Caco-2 (cell line): ENCODE data around the gene ATP7A. TPM values are rescaled to one million over a fixed set of nuclear protein-coding genes. Genes with fewer than 3 reads are reported as not detected.

Experiments used
- BruUV-seq: library from RNA; stranded (reverse); fragments of 400-500 nt; replicated peaks from 2 replicates; lab custom pipeline; 2021; lab: Mats Ljungman, UMichigan
- CTCF ChIA-PET: fragments of 300-600 bp; sonication (Branson Sonifier 250); formaldehyde crosslinking; loops from one replicate; lab custom pipeline; 2022; ENCODE audit warnings: antibody characterized with exemption; lab: Charles Lee
- POLR2A ChIA-PET: fragments of 300-600 bp; sonication (Branson Sonifier 250); formaldehyde crosslinking; loops from one replicate; lab custom pipeline; 2022; ENCODE audit warnings: antibody characterized with exemption; lab: Charles Lee
- DNase-seq, 2 experiments: peaks; one replicate each; pipeline versions ENCODE4 v3.0.0 to v3.0.0-alpha.2; 2020 to 2022
- H3K27me3 ChIP-seq: replicated peaks from 2 replicates; pipeline ENCODE4 v1.6.0; 2011; ENCODE audit warnings: low read length; ENCODE audit not compliant: control insufficient read depth, insufficient read depth
- H3K36me3 ChIP-seq: 2 replicates; pipeline ENCODE4 v1.5.1; 2011; ENCODE audit warnings: low read length; ENCODE audit not compliant: control insufficient read depth, insufficient read depth
- H3K4me1 ChIP-seq: fragments of 250-450 bp; sonication (Bioruptor Pico); 2 replicates; pipeline ENCODE4 v1.5.1; 2020; ENCODE audit warnings: mild to moderate bottlenecking
- H3K4me3 ChIP-seq: 2 replicates; pipeline ENCODE4 v1.5.1; 2011; ENCODE audit warnings: low read depth, mild to moderate bottlenecking, control low read depth, low read length
- H3K9me3 ChIP-seq: fragments of 250-450 bp; sonication (Bioruptor Pico); 2 replicates; pipeline ENCODE4 v1.5.1; 2020; ENCODE audit warnings: mild to moderate bottlenecking, moderate library complexity
- H3K27ac Mint-ChIP-seq: one replicate; pipeline ENCODE4 v1.8.0; 2022; ENCODE audit warnings: mixed read lengths; ENCODE audit not compliant: unreplicated experiment
- H3K27me3 Mint-ChIP-seq: one replicate; pipeline ENCODE4 v1.8.0; 2022; ENCODE audit warnings: mixed read lengths; ENCODE audit not compliant: insufficient read depth, unreplicated experiment
- H3K36me3 Mint-ChIP-seq: one replicate; pipeline ENCODE4 v1.8.0; 2022; ENCODE audit warnings: mild to moderate bottlenecking, mixed read lengths; ENCODE audit not compliant: insufficient read depth, unreplicated experiment
- H3K4me1 Mint-ChIP-seq: one replicate; pipeline ENCODE4 v1.8.0; 2022; ENCODE audit warnings: low read depth, mixed read lengths; ENCODE audit not compliant: unreplicated experiment
- H3K4me3 Mint-ChIP-seq: one replicate; pipeline ENCODE4 v1.8.0; 2022; ENCODE audit warnings: mild to moderate bottlenecking, moderate library complexity, mixed read lengths; ENCODE audit not compliant: unreplicated experiment
- H3K9me3 Mint-ChIP-seq: one replicate; pipeline ENCODE4 v1.8.0; 2022; ENCODE audit warnings: mixed read lengths; ENCODE audit not compliant: unreplicated experiment
- intact Hi-C: fragments of 100-400 bp; cut with micrococcal nuclease; formaldehyde crosslinking; loops from one replicate; pipeline ENCODE4 v1.10.0; 2022; ENCODE audit not compliant: unreplicated experiment
- total RNA-seq: library from RNA; stranded (reverse); gene quantifications from 2 replicates; pipeline ENCODE4 v1.2.3, GENCODE V29; 2022
- TF ChIP-seq, protein P1 (sequence below), 2 experiments: fragments of 200-600 bp in 1 of 2; IDR thresholded peaks; 1 replicate in 1 of 2; 2 replicates in 1 of 2; pipeline versions ENCODE4 v1.5.1 to v1.8.0; 2011 to 2022; ENCODE audit warnings: antibody characterized with exemption in 1 of 2, control low read depth in 1 of 2, inconsistent platforms in 1 of 2, low read depth in 1 of 2, low read length in 1 of 2, mild to moderate bottlenecking in 1 of 2, moderate library complexity in 1 of 2; ENCODE audit not compliant: insufficient read depth in 1 of 2, severe bottlenecking in 1 of 2, unreplicated experiment in 1 of 2

ATP7A gene
- total RNA-seq, 1 experiment from 2014 or later, result 3.1 TPM

DNA sequence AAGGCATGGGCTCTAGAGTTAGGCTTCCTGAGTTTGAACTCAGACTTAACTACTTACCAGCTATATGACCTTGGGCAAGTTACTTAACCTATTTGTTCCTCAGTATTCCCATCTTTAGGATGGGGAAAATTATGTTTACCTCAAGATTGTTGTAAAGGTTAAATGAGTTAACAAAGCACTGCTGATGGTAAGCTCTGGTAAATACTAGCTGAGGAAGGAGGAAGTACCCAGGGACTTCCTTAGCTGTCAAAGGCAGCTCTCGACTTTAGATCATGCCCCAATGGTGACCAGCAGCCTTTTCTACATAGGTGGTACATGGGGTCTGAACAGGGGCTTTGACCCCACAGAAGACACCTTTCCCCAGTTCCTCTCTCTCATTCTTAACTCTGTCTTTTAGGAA lies 20.1 kb downstream of the ATP7A start:
- no TSS peak for BruUV-seq
- Mint-ChIP-seq H3K4me1 (no peaks in the 10 kb centered on the region), H3K27me3 (no peaks in the 10 kb centered on the region), H3K36me3 (no peaks in the 10 kb centered on the region), H3K9me3 (no peaks in the 10 kb centered on the region), H3K4me3 (no peak overlapping the region), H3K27ac (no peak overlapping the region)
- H3K4me1 ChIP-seq, result no peaks in the 10 kb centered on the region
- DNase-seq, result no peak
- no peaks in the 10 kb centered on the region for H3K9me3 ChIP-seq
- no peaks in the 10 kb centered on the region for H3K27me3 ChIP-seq
- intact Hi-C loops, result no loop called here
- ChIA-PET CTCF (no interaction called here), POLR2A (no interaction called here)
- no peaks in the 10 kb centered on the region for H3K36me3 ChIP-seq
- no peak overlapping the region for H3K4me3 ChIP-seq
- TF ChIP-seq, protein P1, sequence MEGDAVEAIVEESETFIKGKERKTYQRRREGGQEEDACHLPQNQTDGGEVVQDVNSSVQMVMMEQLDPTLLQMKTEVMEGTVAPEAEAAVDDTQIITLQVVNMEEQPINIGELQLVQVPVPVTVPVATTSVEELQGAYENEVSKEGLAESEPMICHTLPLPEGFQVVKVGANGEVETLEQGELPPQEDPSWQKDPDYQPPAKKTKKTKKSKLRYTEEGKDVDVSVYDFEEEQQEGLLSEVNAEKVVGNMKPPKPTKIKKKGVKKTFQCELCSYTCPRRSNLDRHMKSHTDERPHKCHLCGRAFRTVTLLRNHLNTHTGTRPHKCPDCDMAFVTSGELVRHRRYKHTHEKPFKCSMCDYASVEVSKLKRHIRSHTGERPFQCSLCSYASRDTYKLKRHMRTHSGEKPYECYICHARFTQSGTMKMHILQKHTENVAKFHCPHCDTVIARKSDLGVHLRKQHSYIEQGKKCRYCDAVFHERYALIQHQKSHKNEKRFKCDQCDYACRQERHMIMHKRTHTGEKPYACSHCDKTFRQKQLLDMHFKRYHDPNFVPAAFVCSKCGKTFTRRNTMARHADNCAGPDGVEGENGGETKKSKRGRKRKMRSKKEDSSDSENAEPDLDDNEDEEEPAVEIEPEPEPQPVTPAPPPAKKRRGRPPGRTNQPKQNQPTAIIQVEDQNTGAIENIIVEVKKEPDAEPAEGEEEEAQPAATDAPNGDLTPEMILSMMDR (IDR thresholded peaks at IDR 0.05; ENCODE audit: insufficient read depth in 1 of 2, low read depth in 1 of 2, low read length in 1 of 2, severe bottlenecking in 1 of 2, unreplicated experiment in 1 of 2), result no peak

DNA sequence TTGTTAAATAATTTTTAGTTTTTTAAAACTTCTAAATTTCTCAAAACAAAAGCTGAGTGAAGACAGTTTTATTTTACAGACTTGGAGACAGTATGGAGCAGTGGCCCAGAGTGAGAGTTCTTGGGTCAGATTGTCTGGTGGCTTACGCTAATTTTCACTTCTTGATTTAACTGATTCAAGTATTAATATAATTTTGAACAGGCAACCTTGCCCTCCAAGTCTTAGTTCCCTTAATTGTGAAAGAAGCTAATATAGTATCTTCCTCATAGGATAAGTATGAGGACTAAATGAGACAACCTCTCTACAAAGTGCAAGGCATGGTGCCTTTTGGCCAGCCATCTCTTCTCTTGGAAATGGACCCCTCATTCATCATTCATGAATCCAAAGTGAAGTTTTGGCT lies 25.4 kb downstream of the ATP7A start:
- POLR2A ChIA-PET, result no interaction called here

DNA sequence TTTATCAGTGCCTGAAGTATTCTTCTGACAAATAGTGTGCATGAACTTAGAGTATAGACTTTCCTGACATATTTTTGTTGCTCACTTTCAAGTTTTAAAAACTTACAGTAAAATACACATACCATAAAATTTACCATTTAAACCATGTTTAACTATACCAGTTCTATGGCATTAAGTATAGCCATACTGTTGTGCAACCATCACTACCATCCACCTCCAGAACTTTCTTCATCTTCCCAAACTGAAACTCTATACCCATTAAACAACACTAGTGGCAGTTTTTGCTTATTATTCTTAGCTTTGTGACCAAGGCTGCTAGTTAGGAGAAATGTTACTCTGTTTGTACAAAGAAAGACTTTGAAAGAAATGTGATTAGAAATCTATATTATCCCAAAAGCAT lies 25.8 kb downstream of the ATP7A start:
- Mint-ChIP-seq H3K27ac (no peak overlapping the region), H3K4me1 (no peaks in the 10 kb centered on the region), H3K36me3 (no peaks in the 10 kb centered on the region), H3K27me3 (no peaks in the 10 kb centered on the region), H3K9me3 (no peaks in the 10 kb centered on the region), H3K4me3 (no peak overlapping the region)
- intact Hi-C loops, result no loop called here
- Histone ChIP-seq H3K27me3 (no peaks in the 10 kb centered on the region), H3K4me1 (no peaks in the 10 kb centered on the region), H3K4me3 (no peak overlapping the region), H3K9me3 (no peaks in the 10 kb centered on the region), H3K36me3 (no peaks in the 10 kb centered on the region)
- no TSS peak for BruUV-seq
- ChIA-PET CTCF (no interaction called here), POLR2A (no interaction called here)
- TF ChIP-seq, protein P1 (IDR thresholded peaks at IDR 0.05; ENCODE audit: insufficient read depth in 1 of 2, low read depth in 1 of 2, low read length in 1 of 2, severe bottlenecking in 1 of 2, unreplicated experiment in 1 of 2), result no peak
- DNase-seq, result no peak

More for the DNA sequence above, 25.4 kb downstream of the ATP7A start:
- H3K9me3 Mint-ChIP-seq, result no peaks in the 10 kb centered on the region
- no peak for DNase-seq
- no peak overlapping the region for H3K4me3 Mint-ChIP-seq
- CTCF ChIA-PET, result no interaction called here
- H3K4me1 Mint-ChIP-seq, result no peaks in the 10 kb centered on the region
- H3K27ac Mint-ChIP-seq, result no peak overlapping the region
- no TSS peak for BruUV-seq
- H3K4me1 ChIP-seq, result no peaks in the 10 kb centered on the region
- H3K9me3 ChIP-seq, result no peaks in the 10 kb centered on the region
- no peaks in the 10 kb centered on the region for H3K36me3 Mint-ChIP-seq
- no peak overlapping the region for H3K4me3 ChIP-seq
- no peaks in the 10 kb centered on the region for H3K27me3 ChIP-seq
- intact Hi-C loops, result no loop called here
- H3K27me3 Mint-ChIP-seq, result no peaks in the 10 kb centered on the region
- TF ChIP-seq, protein P1 (IDR thresholded peaks at IDR 0.05; ENCODE audit: insufficient read depth in 1 of 2, low read depth in 1 of 2, low read length in 1 of 2, severe bottlenecking in 1 of 2, unreplicated experiment in 1 of 2), result no peak
- H3K36me3 ChIP-seq, result no peaks in the 10 kb centered on the region
